KMS-11 (cell line): ENCODE results near the gene BCCIP.

Source experiments
- H2AFZ ChIP-seq: fragments of 200-600 bp; sonication (generic); 2 replicates; pipeline ENCODE4 v1.6.1; 2016; ENCODE audit warnings: antibody characterized with exemption, mixed run types, low read depth
- H3K27ac ChIP-seq: fragments of 200-600 bp; sonication (generic); 2 replicates; pipeline ENCODE4 v1.6.1; 2016; ENCODE audit warnings: mild to moderate bottlenecking, mixed run types
- H3K27me3 ChIP-seq: fragments of 200-600 bp; sonication (generic); 2 replicates; pipeline ENCODE4 v1.6.1; 2017; ENCODE audit warnings: mild to moderate bottlenecking, low read depth, mixed run types, moderate library complexity; ENCODE audit not compliant: insufficient read depth
- H3K36me3 ChIP-seq: fragments of 200-600 bp; sonication (generic); 2 replicates; pipeline ENCODE4 v1.6.1; 2017; ENCODE audit warnings: mild to moderate bottlenecking, mixed run types; ENCODE audit not compliant: insufficient read depth
- H3K4me1 ChIP-seq: fragments of 200-600 bp; sonication (generic); 2 replicates; pipeline ENCODE4 v1.6.1; 2016; ENCODE audit warnings: mild to moderate bottlenecking, low read depth, mixed run types; ENCODE audit not compliant: poor library complexity, severe bottlenecking
- H3K4me2 ChIP-seq: fragments of 200-600 bp; sonication (generic); 2 replicates; pipeline ENCODE4 v1.7.0; 2016; ENCODE audit warnings: mild to moderate bottlenecking, mixed run types
- H3K4me3 ChIP-seq: fragments of 200-600 bp; sonication (generic); IDR thresholded peaks from 2 replicates; pipeline ENCODE4 v1.6.1; 2017; ENCODE audit warnings: low read depth, low read length, mixed read lengths; ENCODE audit not compliant: insufficient read depth
- H3K79me2 ChIP-seq: fragments of 200-600 bp; sonication (generic); 2 replicates; pipeline ENCODE4 v1.6.1; 2016; ENCODE audit warnings: low read depth, mixed run types; ENCODE audit not compliant: insufficient read depth
- H3K9ac ChIP-seq: fragments of 200-600 bp; sonication (generic); 2 replicates; pipeline ENCODE4 v1.6.1; 2016; ENCODE audit warnings: mild to moderate bottlenecking, mixed run types
- H4K20me1 ChIP-seq: fragments of 200-600 bp; sonication (generic); 2 replicates; pipeline ENCODE4 v1.6.1; 2016; ENCODE audit warnings: mild to moderate bottlenecking, mixed run types; ENCODE audit not compliant: insufficient read depth
- TF ChIP-seq, protein P1 (sequence below): fragments of 200-600 bp; sonication (generic); conservative IDR thresholded peaks from 2 replicates; pipeline ENCODE4 v1.6.1; 2017; ENCODE audit warnings: low read depth, mild to moderate bottlenecking, antibody characterized with exemption, low read length, moderate library complexity, mixed read lengths

Gene BCCIP

GRCh38 chr10:125812128-125812750 is 11.1 kb upstream of the BCCIP start:
- H3K4me1 ChIP-seq: no peaks in the 10 kb centered on the region
- no peaks in the 10 kb centered on the region for H3K36me3 ChIP-seq
- H2AFZ ChIP-seq: no peak overlapping the region
- H3K79me2 ChIP-seq: no peaks in the 10 kb centered on the region
- no peaks in the 10 kb centered on the region for H4K20me1 ChIP-seq
- no peak overlapping the region for H3K9ac ChIP-seq
- no peak overlapping the region for H3K4me2 ChIP-seq
- H3K4me3 ChIP-seq: no peak overlapping the region
- H3K27ac ChIP-seq: no peak overlapping the region
- H3K27me3 ChIP-seq: no peaks in the 10 kb centered on the region
- TF ChIP-seq, protein P1, sequence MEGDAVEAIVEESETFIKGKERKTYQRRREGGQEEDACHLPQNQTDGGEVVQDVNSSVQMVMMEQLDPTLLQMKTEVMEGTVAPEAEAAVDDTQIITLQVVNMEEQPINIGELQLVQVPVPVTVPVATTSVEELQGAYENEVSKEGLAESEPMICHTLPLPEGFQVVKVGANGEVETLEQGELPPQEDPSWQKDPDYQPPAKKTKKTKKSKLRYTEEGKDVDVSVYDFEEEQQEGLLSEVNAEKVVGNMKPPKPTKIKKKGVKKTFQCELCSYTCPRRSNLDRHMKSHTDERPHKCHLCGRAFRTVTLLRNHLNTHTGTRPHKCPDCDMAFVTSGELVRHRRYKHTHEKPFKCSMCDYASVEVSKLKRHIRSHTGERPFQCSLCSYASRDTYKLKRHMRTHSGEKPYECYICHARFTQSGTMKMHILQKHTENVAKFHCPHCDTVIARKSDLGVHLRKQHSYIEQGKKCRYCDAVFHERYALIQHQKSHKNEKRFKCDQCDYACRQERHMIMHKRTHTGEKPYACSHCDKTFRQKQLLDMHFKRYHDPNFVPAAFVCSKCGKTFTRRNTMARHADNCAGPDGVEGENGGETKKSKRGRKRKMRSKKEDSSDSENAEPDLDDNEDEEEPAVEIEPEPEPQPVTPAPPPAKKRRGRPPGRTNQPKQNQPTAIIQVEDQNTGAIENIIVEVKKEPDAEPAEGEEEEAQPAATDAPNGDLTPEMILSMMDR: no peak

DNA sequence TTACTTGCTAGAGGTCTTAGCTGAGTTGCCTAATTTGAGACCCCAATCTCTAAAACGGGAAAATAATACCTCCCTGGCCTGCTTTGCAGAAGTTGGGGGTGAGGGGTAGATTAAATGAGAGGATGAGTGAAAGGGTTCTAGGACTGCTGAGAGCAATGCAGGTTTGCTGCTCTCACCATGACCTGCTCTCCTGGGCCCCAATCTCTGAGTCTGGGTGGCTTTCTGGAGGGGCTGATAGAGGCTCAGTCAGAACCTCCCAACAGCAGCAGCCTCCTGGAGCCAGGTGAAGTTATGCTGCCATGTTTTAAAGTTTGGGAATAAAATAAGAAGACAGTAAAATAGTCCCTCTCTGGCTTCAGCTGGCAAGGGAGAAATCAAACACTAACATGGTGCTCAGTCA is 7.6 kb upstream of the BCCIP start:
- no peaks in the 10 kb centered on the region for H3K79me2 ChIP-seq
- H2AFZ ChIP-seq: no peak overlapping the region
- H4K20me1 ChIP-seq: no peaks in the 10 kb centered on the region
- H3K36me3 ChIP-seq: no peaks in the 10 kb centered on the region
- H3K9ac ChIP-seq: no peak overlapping the region
- no peaks in the 10 kb centered on the region for H3K27me3 ChIP-seq
- H3K4me1 ChIP-seq: no peaks in the 10 kb centered on the region
- TF ChIP-seq, protein P1: no peak
- H3K27ac ChIP-seq: no peak overlapping the region
- H3K4me2 ChIP-seq: no peak overlapping the region
- no peak overlapping the region for H3K4me3 ChIP-seq

DNA sequence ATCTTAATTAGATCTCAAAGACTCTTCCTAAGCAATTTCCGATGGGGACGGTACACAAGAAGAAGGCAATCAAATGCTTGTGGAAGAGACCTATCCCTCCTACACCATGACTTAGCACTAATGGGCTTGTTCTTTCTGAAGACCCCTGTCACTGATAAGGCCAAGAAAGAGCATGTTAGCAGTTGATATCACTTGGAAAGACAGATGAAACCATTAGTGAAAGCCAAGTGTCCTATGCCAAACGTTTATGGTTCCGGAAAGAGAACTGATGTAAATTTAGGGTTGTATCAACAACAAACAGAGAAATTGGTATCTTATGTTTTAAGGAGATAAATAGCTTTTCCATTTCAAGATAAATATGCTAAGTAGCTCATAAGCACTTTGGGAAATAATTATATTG is 6.8 kb upstream of the BCCIP start:
- no peak overlapping the region for H3K27ac ChIP-seq
- H3K4me1 ChIP-seq: peaks cover 7% of the 10 kb centered on the region
- no peak overlapping the region for H2AFZ ChIP-seq
- no peaks in the 10 kb centered on the region for H4K20me1 ChIP-seq
- H3K4me3 ChIP-seq: no peak overlapping the region
- H3K36me3 ChIP-seq: no peaks in the 10 kb centered on the region
- no peaks in the 10 kb centered on the region for H3K27me3 ChIP-seq
- H3K4me2 ChIP-seq: no peak overlapping the region
- no peaks in the 10 kb centered on the region for H3K79me2 ChIP-seq
- TF ChIP-seq, protein P1: no peak
- no peak overlapping the region for H3K9ac ChIP-seq

- TF ChIP-seq, protein P1: no peak
- no peak overlapping the region for H2AFZ ChIP-seq
- H3K4me1 ChIP-seq: peaks cover 9% of the 10 kb centered on the region
- H3K27ac ChIP-seq: no peak overlapping the region
- no peaks in the 10 kb centered on the region for H4K20me1 ChIP-seq
- H3K4me3 ChIP-seq: no peak overlapping the region
- H3K36me3 ChIP-seq: no peaks in the 10 kb centered on the region
- peaks cover 5% of the 10 kb centered on the region; the same call in 1 of the 2 replicates for H3K79me2 ChIP-seq
- no peak overlapping the region for H3K9ac ChIP-seq
- H3K27me3 ChIP-seq: no peaks in the 10 kb centered on the region
- no peak overlapping the region for H3K4me2 ChIP-seq
Observed at GRCh38 chr10:125817337-125817946, 5.9 kb upstream of the BCCIP start.
